Measurements from ENCODE around the gene ZNRF4. TPM values are rescaled to one million over a fixed set of nuclear protein-coding genes. Genes with fewer than 3 reads are reported as not detected.

The ZNRF4 gene
- total and polyA plus RNA-seq, 2 experiments from 2014 or later: not detected

GRCh38 chr19:5423567-5424125 is 31.6 kb upstream of the ZNRF4 start:
- ATAC-seq: no peak
- Histone ChIP-seq H3K4me1 (ENCODE audit: insufficient read depth) (no peaks in the 10 kb centered on the region), H3K4me2 (no peak overlapping the region), H3K27ac (ENCODE audit: low read depth) (no peak overlapping the region), H2AFZ (no peak overlapping the region), H3F3A (replicated peaks; ENCODE audit: low read depth) (no peaks in the 10 kb centered on the region), H3K9me2 (ENCODE audit: insufficient read depth) (0 out of 2 replicates have a peak, but pooled peaks cover 4% of the 10 kb centered on the region), H3K79me2 (replicated peaks; ENCODE audit: insufficient read depth) (no peaks in the 10 kb centered on the region), H4K20me1 (replicated peaks; ENCODE audit: insufficient read depth) (no peaks in the 10 kb centered on the region), H3K4me3 (no peak overlapping the region), H3K36me3 (ENCODE audit: insufficient read depth) (no peaks in the 10 kb centered on the region), H3K27me3 (ENCODE audit: insufficient read depth) (0 out of 2 replicates have a peak, but pooled peaks cover 5% of the 10 kb centered on the region)
- Mint-ChIP-seq H3K4me3 (no peak overlapping the region), H3K4me1 (peaks cover 17% of the 10 kb centered on the region), H3K36me3 (ENCODE audit: low read depth) (no peaks in the 10 kb centered on the region; the same call in 2 of the 3 replicates), H3K27me3 (ENCODE audit: insufficient read depth, low read depth, poor library complexity) (peaks cover 13% of the 10 kb centered on the region), H3K9me3 (peaks cover 4% of the 10 kb centered on the region), H3K27ac (no peak overlapping the region)
- DNase-seq (ENCODE audit: low spot score): no peak
- TF ChIP-seq POLR2AphosphoS5 (IDR thresholded peaks at IDR 0.05; ENCODE audit: low read depth): no peak
- no peak for TF ChIP-seq REST (IDR thresholded peaks at IDR 0.05; ENCODE audit: unreplicated experiment)
- no peak for TF ChIP-seq EZH2phosphoT487 (IDR thresholded peaks at IDR 0.05; ENCODE audit: unreplicated experiment)
- TF ChIP-seq ZNF331 (CRISPR knock-in tag; IDR thresholded peaks at IDR 0.05; ENCODE audit: low read depth): no peak
- TF ChIP-seq EZH2 (IDR thresholded peaks at IDR 0.05; ENCODE audit: low read depth, unreplicated experiment): no peak
- TF ChIP-seq CREB1 (CRISPR knock-in tag; IDR thresholded peaks at IDR 0.05; ENCODE audit: low read depth): no peak
- no peak for TF ChIP-seq ZNF462 (CRISPR knock-in tag; IDR thresholded peaks at IDR 0.05)
